NCI-H187 (cell line): Measurements from ENCODE around the gene ABCA3.
"Not testable (repeated sequence)": the region's sequence is repeated elsewhere in the genome, so short reads cannot be mapped to it uniquely, and the experiment has no call there.

Experiments used
- DNase-seq, 2 experiments: peaks; one replicate each; lab custom pipeline; 2025; lab: John Stamatoyannopoulos, UW

ABCA3 gene

GRCh38 chr16:2256531-2257140, 83.9 kb downstream of the ABCA3 start:
- no peak for DNase-seq

- no peak for DNase-seq
Observed at GRCh38 chr16:2253293-2253692, 87.2 kb downstream of the ABCA3 start.

- no peak for DNase-seq
Observed at GRCh38 chr16:2252806-2253148, 87.8 kb downstream of the ABCA3 start.

GRCh38 chr16:2251296-2252111, 89.0 kb downstream of the ABCA3 start, which contains the start of gene ECI1:
Gene ECI1 (minus strand): TSS chr16:2251587. CDS start chr16:2251566, 21 bp downstream.
- peak; percentile 92 to 96 for DNase-seq

GRCh38 chr16:2250652-2251295, 89.8 kb downstream of the ABCA3 start:
- peak in 1 of 2 experiments; percentile 52 for DNase-seq

- no peak for DNase-seq
Observed at GRCh38 chr16:2246301-2246885, 94.1 kb downstream of the ABCA3 start.

GRCh38 chr16:2244926-2245795, 95.4 kb downstream of the ABCA3 start:
- no peak for DNase-seq

- DNase-seq = no peak
Observed at GRCh38 chr16:2244301-2244700, 96.2 kb downstream of the ABCA3 start.

GRCh38 chr16:2243781-2244180, 96.7 kb downstream of the ABCA3 start:
- DNase-seq = no peak

- DNase-seq = no peak
Observed at GRCh38 chr16:2243031-2243528, 97.4 kb downstream of the ABCA3 start.

- no peak for DNase-seq
Observed at GRCh38 chr16:2242598-2242997, 97.9 kb downstream of the ABCA3 start.

- not testable (repeated sequence) for DNase-seq
Observed at GRCh38 chr16:2240331-2240730, 100.2 kb downstream of the ABCA3 start.

GRCh38 chr16:2238838-2239675, 101.5 kb downstream of the ABCA3 start:
- peak in 1 of 2 experiments; percentile 62 for DNase-seq

- no peak for DNase-seq
Observed at GRCh38 chr16:2238150-2238837, 102.2 kb downstream of the ABCA3 start.

GRCh38 chr16:2237493-2238149, 102.9 kb downstream of the ABCA3 start:
- no peak for DNase-seq

GRCh38 chr16:2237102-2237482, 103.4 kb downstream of the ABCA3 start:
- DNase-seq = no peak

- DNase-seq = no peak
Observed at GRCh38 chr16:2236337-2237101, 104.0 kb downstream of the ABCA3 start, which contains the start of gene DNASE1L2. Gene DNASE1L2 (plus strand): TSS chr16:2236444. CDS start chr16:2236817, 373 bp downstream.

- DNase-seq = no peak
Observed at GRCh38 chr16:2235695-2236336, 104.7 kb downstream of the ABCA3 start.
